GM12891 (cell line): Measurements from ENCODE around the gene FDX2.

ENCODE experiments used
- DNase-seq: peaks from one replicate; pipeline ENCODE4 v3.0.0; 2011; ENCODE audit warnings: low spot score; ENCODE audit not compliant: insufficient read length
- FAIRE-seq: peaks from 2 replicates; lab custom pipeline; 2011; peaks lifted over from hg19 to GRCh38; lab: Jason Lieb, UNC
- PAX5 ChIP-seq: IDR thresholded peaks from 2 replicates; pipeline ENCODE4 v1.6.1; 2011; ENCODE audit warnings: low read length, moderate library complexity, mild to moderate bottlenecking; ENCODE audit not compliant: insufficient read depth, severe bottlenecking
- POLR2A ChIP-seq: IDR thresholded peaks from 2 replicates; pipeline ENCODE4 v1.6.1; 2011; ENCODE audit warnings: low read depth, low read length, control low read depth
- POLR2AphosphoS5 ChIP-seq: IDR thresholded peaks from 2 replicates; pipeline ENCODE4 v1.6.1; 2011; ENCODE audit warnings: low read depth, low read length, control low read depth
- POU2F2 ChIP-seq: IDR thresholded peaks from 2 replicates; pipeline ENCODE4 v1.6.1; 2011; ENCODE audit warnings: low read depth, mild to moderate bottlenecking, control low read depth, low read length, moderate library complexity
- SPI1 ChIP-seq: IDR thresholded peaks from 2 replicates; pipeline ENCODE4 v1.6.1; 2011; ENCODE audit warnings: low read depth, low read length, control low read depth
- TAF1 ChIP-seq: IDR thresholded peaks from 2 replicates; pipeline ENCODE4 v1.6.1; 2011; ENCODE audit warnings: low read depth, low read length, control low read depth

Gene FDX2

DNA sequence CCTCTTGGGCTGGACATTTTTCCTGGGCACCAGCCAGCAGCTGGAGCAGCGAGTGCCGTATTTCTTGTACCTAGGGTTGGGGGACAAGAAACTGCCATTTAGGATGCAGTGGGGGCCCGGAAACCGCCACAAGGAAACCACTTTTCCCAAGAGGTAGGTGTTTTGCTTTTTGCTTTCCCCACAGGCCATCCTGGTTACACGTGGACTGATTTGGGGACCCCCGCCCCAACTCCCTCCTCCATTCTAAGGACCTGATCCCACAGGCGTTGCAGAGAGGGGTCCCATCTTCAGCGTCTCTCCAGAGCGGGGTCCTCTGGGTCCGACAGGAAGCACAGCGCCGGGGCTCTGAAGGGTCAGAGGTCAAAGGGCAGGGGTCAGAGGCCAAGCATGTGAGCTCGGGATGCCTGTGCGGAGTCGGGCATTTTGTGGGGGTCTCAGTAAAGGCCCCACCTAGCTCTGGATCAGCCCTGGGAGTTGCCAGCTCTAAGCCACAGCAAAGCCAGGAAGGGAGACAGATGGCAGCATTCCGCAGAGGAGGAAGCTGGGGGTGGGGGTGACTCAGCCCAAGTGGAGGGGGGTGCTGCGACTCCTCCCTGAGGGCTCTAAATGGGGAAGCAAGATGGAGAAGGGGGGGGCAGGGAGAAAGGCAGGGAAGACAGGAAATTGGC, 10.5 kb downstream of the FDX2 start:
- DNase-seq: no peak
- FAIRE-seq: no peak
- TF ChIP-seq POU2F2 (no peak), TAF1 (no peak), POLR2AphosphoS5 (no peak), PAX5 (no peak), SPI1 (no peak), POLR2A (no peak)

DNA sequence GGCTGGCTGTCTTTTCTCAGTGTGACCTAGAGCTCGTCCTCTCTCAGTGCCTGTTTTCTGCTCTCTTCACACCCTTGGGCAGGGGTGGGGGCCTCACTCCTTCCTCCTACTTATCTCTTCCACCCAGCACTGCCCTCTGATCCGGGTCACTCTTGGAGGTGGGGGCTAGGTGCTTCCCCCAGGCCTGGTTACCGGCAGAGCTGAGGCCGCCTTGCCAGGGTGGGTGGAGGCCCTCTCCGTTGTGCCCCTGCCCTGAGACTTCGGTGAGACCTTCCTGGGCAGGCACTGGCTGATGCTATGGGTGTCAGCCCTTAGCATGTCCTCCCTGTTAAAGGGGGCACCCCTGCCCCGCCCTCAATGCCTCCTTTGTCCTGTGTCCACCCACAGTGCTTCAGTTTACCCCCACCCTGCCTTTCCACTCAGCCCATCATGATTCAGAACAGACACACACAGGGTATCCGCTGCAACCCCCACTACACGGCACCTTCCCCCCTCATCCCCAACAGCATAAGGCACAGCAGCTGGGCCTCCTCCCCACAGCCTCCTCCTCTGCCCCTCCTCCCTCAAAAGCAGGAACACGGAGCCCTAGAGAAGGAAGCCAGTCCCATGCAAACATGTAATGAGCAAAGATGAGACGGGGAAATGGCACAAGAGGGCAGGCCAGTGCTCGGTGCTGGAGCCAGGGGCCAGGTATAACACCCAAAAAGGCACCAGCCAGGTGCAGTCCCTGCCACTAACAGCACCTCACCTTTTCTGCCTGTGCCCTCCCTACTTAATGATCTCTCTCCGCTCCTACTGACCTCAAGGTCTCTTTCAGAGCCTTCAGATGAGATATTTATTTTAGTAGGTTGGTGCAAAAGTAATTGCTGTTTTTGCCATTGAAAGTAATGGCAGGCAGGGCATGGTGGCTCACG, 16.0 kb downstream of the FDX2 start:
- TF ChIP-seq TAF1 (no peak), PAX5 (no peak), SPI1 (no peak), POU2F2 (no peak), POLR2AphosphoS5 (no peak), POLR2A (no peak)
- no peak for DNase-seq
- no peak for FAIRE-seq

DNA sequence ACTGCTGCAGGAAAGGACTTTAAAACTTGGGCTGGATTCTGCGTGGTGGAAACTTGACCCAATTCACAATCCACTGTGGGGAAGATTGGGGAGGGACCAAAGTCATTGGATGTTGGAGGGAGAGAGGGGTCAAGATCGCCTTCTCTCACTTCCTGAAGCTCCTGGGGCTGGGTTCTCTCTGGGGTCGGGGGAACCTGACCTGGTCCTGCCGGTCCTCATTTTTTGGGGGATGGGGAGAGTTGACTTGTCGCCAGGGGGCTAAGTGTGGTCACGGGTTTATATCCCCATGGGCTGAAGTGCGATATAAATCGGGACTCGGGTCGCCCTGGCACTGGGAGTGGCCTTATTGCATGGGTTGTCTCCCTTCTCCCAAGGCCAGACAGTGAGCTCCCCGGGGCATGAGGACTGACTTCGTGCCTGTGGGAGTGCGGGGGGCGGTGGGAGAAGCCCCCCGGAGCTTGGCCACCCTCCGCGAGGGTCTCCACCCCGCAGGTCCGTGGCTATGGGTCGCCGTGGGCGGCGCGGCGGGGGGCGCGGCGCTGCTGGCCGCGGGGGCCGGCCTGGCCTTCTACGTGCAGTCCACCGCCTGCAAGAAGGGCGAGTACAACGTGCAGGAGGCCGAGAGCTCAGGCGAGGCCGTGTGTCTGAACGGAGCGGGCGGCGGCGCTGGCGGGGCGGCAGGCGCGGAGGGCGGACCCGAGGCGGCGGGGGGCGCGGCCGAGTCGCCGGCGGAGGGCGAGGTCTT, 19.8 kb downstream of the FDX2 start:
- DNase-seq: no peak
- no peak for FAIRE-seq
- TF ChIP-seq POLR2AphosphoS5 (no peak), SPI1 (no peak), TAF1 (no peak), POLR2A (no peak), POU2F2 (no peak), PAX5 (no peak)

DNA sequence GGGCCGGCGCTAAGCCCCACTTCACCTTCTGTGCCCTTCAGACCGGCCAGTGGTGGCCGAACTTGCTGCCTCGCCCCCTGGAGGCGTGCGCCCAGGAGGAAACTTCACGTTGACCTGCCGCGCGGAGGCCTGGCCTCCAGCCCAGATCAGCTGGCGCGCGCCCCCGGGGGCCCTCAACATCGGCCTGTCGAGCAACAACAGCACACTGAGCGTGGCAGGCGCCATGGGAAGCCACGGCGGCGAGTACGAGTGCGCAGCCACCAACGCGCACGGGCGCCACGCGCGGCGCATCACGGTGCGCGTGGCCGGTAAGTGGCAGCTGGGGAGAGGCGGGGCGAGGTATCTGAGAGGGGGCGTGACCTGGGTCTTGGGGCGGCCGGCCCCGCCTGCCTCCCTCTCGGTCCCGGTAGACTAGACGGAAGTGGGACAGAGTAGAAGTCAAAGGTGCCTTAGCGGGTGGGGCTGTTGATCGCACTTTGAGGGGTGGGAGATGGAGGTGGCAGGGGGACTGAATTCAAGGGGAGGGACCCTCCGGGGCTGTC, 20.4 kb downstream of the FDX2 start:
- FAIRE-seq (peak; percentile 92), DNase-seq (peak; percentile 87)
- no peak for TF ChIP-seq POU2F2
- TF ChIP-seq SPI1: peak; percentile 45
- no peak for TF ChIP-seq PAX5
- TF ChIP-seq POLR2A: no peak
- no peak for TF ChIP-seq TAF1

- FAIRE-seq: no peak
- no peak for DNase-seq
Measured at GRCh38 chr19:10294368-10294697, 21.5 kb downstream of the FDX2 start.

DNA sequence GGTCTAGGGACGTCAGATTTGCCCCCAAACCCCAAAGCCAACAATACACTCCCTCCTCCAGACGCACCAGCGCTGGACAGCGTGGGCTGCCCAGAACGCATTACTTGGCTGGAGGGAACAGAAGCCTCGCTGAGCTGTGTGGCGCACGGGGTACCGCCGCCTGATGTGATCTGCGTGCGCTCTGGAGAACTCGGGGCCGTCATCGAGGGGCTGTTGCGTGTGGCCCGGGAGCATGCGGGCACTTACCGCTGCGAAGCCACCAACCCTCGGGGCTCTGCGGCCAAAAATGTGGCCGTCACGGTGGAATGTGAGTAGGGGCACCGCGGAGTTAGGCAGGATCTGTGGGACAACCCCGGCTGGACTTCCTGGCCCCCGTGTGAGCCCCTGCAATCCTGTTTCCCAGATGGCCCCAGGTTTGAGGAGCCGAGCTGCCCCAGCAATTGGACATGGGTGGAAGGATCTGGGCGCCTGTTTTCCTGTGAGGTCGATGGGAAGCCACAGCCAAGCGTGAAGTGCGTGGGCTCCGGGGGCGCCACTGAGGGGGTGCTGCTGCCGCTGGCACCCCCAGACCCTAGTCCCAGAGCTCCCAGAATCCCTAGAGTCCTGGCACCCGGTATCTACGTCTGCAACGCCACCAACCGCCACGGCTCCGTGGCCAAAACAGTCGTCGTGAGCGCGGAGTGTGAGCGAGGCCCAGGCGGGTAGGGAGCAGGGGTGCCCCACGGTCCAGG, 22.0 kb downstream of the FDX2 start:
- TF ChIP-seq POLR2A (no peak), POLR2AphosphoS5 (no peak), SPI1 (no peak), PAX5 (no peak), TAF1 (no peak), POU2F2 (no peak)
- DNase-seq (no peak), FAIRE-seq (no peak)

More at GRCh38 chr19:10294368-10294697, 21.5 kb downstream of the FDX2 start:
- TF ChIP-seq SPI1 (no peak), PAX5 (no peak), POLR2A (no peak), TAF1 (no peak), POLR2AphosphoS5 (no peak), POU2F2 (no peak)

DNA sequence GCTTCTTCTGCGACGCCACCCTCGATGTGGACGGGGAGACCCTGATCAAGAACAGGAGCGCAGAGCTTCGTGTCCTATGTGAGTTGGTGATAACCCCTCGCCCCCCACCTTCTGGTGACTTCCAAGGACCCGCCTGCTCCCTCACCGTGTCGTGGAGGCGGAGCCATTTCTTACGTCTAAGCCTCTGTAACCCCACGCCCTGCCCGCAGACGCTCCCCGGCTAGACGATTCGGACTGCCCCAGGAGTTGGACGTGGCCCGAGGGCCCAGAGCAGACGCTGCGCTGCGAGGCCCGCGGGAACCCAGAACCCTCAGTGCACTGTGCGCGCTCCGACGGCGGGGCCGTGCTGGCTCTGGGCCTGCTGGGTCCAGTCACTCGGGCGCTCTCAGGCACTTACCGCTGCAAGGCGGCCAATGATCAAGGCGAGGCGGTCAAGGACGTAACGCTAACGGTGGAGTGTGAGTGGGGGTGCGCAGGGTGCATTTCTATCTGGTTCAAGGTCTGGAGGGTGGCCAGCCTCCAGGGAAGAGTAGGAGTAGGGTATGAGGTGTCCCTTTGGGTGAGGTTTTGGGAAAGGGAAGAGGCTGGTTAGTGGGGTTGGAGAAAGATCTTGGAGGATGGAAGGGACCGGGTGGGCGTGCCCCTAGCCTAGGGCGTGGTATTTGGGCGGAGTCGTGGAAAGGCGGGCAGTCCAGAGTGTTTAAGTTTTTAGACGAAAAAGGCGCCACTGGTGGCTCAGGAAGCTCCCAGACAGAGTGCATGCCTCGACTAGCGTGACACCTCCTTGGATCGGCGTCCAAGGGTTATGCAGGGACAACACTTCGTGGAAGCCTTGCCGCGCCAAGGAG, 22.8 kb downstream of the FDX2 start:
- FAIRE-seq (no peak), DNase-seq (no peak)
- no peak for TF ChIP-seq PAX5
- TF ChIP-seq TAF1: no peak
- no peak for TF ChIP-seq POLR2A
- no peak for TF ChIP-seq SPI1
- no peak for TF ChIP-seq POU2F2
- TF ChIP-seq POLR2AphosphoS5: no peak
